Panc1 (cell line): ENCODE measurements around the gene NDC1.

Experiments used
- CTCF ChIP-seq: fragments of 450-650 bp; IDR thresholded peaks from 2 replicates; pipeline ENCODE4 v1.5.1; 2017; ENCODE audit warnings: mild to moderate bottlenecking
- POLR2AphosphoS5 ChIP-seq: IDR thresholded peaks from 2 replicates; pipeline ENCODE4 v1.6.1; 2012; ENCODE audit warnings: mild to moderate bottlenecking, low read depth, low read length, moderate library complexity
- REST ChIP-seq, 2 experiments: IDR thresholded peaks; 2 replicates each; pipeline ENCODE4 v1.6.1; 2011 to 2012; ENCODE audit warnings: low read depth in 2 of 2, control low read depth in 1 of 2, low read length in 1 of 2, mild to moderate bottlenecking in 1 of 2, moderate library complexity in 1 of 2; ENCODE audit not compliant: insufficient read depth in 1 of 2
- SIN3A ChIP-seq: IDR thresholded peaks from 2 replicates; pipeline ENCODE4 v1.6.1; 2012; ENCODE audit warnings: low read depth, mild to moderate bottlenecking, low read length, moderate library complexity, borderline replicate concordance; ENCODE audit not compliant: insufficient read depth

- TF ChIP-seq SIN3A, result no peak
- TF ChIP-seq CTCF, result no peak
- TF ChIP-seq POLR2AphosphoS5, result no peak
- no peak for TF ChIP-seq REST (IDR thresholded peaks at IDR 0.05; ENCODE audit: insufficient read depth in 1 of 2, low read depth in 2 of 2, low read length in 1 of 2)
Measured at GRCh38 chr1:53868565-53868964, 30.5 kb upstream of the NDC1 start.
